Nephron (organoid): ENCODE data around the gene PTPRN2.

Source experiments
- H3K27ac Mint-ChIP-seq, 3 experiments: 2 replicates each; pipeline ENCODE4 v1.8.0; 2020; ENCODE audit warnings: mixed read lengths in 3 of 3, mild to moderate bottlenecking in 2 of 3, moderate library complexity in 1 of 3
- H3K27me3 Mint-ChIP-seq: 2 replicates; pipeline ENCODE4 v1.8.0; 2021; ENCODE audit warnings: low read depth, mild to moderate bottlenecking, moderate library complexity, mixed read lengths
- H3K36me3 Mint-ChIP-seq: 2 replicates; pipeline ENCODE4 v1.8.0; 2020; ENCODE audit warnings: low read depth, mixed read lengths
- H3K4me1 Mint-ChIP-seq: 2 replicates; pipeline ENCODE4 v1.8.0; 2020; ENCODE audit warnings: mixed read lengths
- H3K4me3 Mint-ChIP-seq, 3 experiments: 2 replicates each; pipeline ENCODE4 v1.8.0; 2020; ENCODE audit warnings: mild to moderate bottlenecking in 3 of 3, mixed read lengths in 3 of 3, moderate library complexity in 2 of 3
- H3K9me3 Mint-ChIP-seq: 2 replicates; pipeline ENCODE4 v1.8.0; 2020; ENCODE audit warnings: mixed read lengths
- CTCF ChIP-seq, 3 experiments: fragments of 200-600 bp; sonication (generic); IDR thresholded peaks; one replicate each; pipeline ENCODE4 v1.5.0; 2021; ENCODE audit warnings: antibody characterized with exemption in 3 of 3; ENCODE audit not compliant: unreplicated experiment in 3 of 3

The PTPRN2 gene

GRCh38 chr7:158447506-158448171 lies 140.0 kb downstream of the PTPRN2 start:
- Mint-ChIP-seq H3K27me3 (peaks cover 20% of the 10 kb centered on the region), H3K4me1 (no peaks in the 10 kb centered on the region), H3K4me3 (no peak overlapping the region), H3K27ac (no peak overlapping the region), H3K9me3 (no peaks in the 10 kb centered on the region), H3K36me3 (no peaks in the 10 kb centered on the region)
- TF ChIP-seq CTCF (IDR thresholded peaks at IDR 0.05; ENCODE audit: unreplicated experiment in 3 of 3) = no peak

- Mint-ChIP-seq H3K27me3 (peaks cover 20% of the 10 kb centered on the region), H3K4me1 (no peaks in the 10 kb centered on the region), H3K27ac (no peak overlapping the region), H3K36me3 (no peaks in the 10 kb centered on the region), H3K4me3 (no peak overlapping the region), H3K9me3 (no peaks in the 10 kb centered on the region)
- TF ChIP-seq CTCF (IDR thresholded peaks at IDR 0.05; ENCODE audit: unreplicated experiment in 3 of 3) = no peak
Measured at GRCh38 chr7:158447151-158447505, 140.5 kb downstream of the PTPRN2 start.

- no peak overlapping the region for H3K4me3 Mint-ChIP-seq
- peaks cover 16% of the 10 kb centered on the region for H3K27me3 Mint-ChIP-seq
- TF ChIP-seq CTCF (IDR thresholded peaks at IDR 0.05; ENCODE audit: unreplicated experiment in 3 of 3) = no peak
- H3K4me1 Mint-ChIP-seq = no peaks in the 10 kb centered on the region
- H3K27ac Mint-ChIP-seq = no peak overlapping the region
- H3K36me3 Mint-ChIP-seq = no peaks in the 10 kb centered on the region
- no peaks in the 10 kb centered on the region for H3K9me3 Mint-ChIP-seq
Measured at GRCh38 chr7:158446706-158447105, 140.9 kb downstream of the PTPRN2 start.

GRCh38 chr7:158446281-158446680 lies 141.3 kb downstream of the PTPRN2 start:
- Mint-ChIP-seq H3K9me3 (peaks cover 3% of the 10 kb centered on the region), H3K36me3 (no peaks in the 10 kb centered on the region), H3K4me1 (no peaks in the 10 kb centered on the region), H3K4me3 (no peak overlapping the region), H3K27me3 (peaks cover 16% of the 10 kb centered on the region), H3K27ac (no peak overlapping the region)
- TF ChIP-seq CTCF (IDR thresholded peaks at IDR 0.05; ENCODE audit: unreplicated experiment in 3 of 3) = no peak

- no peak overlapping the region for H3K27ac Mint-ChIP-seq
Measured at GRCh38 chr7:158445421-158446175, 142.0 kb downstream of the PTPRN2 start.

More at GRCh38 chr7:158445421-158446175, 142.0 kb downstream of the PTPRN2 start:
- H3K4me3 Mint-ChIP-seq = no peak overlapping the region
- no peak for TF ChIP-seq CTCF (IDR thresholded peaks at IDR 0.05; ENCODE audit: unreplicated experiment in 3 of 3)
- peaks cover 13% of the 10 kb centered on the region for H3K27me3 Mint-ChIP-seq
- no peaks in the 10 kb centered on the region for H3K36me3 Mint-ChIP-seq
- peaks cover 8% of the 10 kb centered on the region for H3K9me3 Mint-ChIP-seq
- no peaks in the 10 kb centered on the region for H3K4me1 Mint-ChIP-seq
